ENCODE measurements around the gene CNBP.
"Not testable (repeated sequence)": the region's sequence is repeated elsewhere in the genome, so short reads cannot be mapped to it uniquely, and the experiment has no call there.

Gene CNBP

DNA sequence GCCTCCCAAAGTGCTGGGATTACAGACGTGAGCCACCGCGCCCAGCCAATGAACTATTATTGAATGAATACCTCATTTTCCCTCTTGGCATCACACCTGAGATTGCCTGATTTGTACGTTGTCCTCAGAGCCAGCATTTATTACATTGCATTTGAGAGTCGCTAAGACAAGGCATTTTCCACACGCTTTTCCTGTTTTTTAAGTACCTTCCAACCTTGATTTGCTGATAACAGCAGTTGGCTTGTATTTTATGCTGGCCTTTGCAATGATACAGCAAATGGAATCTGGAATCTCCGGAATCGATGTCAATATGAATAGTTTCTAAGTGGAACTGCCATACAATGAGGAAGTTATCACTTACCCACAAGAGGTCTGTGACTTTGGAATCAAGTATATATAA is 15.7 kb upstream of the CNBP start:
- DNase-seq (ENCODE audit: low read depth), result no peak
- H3K4me3 ChIP-seq (replicated peaks; ENCODE audit: low read depth, low read length), result no peak overlapping the region
- TF ChIP-seq, protein P1, sequence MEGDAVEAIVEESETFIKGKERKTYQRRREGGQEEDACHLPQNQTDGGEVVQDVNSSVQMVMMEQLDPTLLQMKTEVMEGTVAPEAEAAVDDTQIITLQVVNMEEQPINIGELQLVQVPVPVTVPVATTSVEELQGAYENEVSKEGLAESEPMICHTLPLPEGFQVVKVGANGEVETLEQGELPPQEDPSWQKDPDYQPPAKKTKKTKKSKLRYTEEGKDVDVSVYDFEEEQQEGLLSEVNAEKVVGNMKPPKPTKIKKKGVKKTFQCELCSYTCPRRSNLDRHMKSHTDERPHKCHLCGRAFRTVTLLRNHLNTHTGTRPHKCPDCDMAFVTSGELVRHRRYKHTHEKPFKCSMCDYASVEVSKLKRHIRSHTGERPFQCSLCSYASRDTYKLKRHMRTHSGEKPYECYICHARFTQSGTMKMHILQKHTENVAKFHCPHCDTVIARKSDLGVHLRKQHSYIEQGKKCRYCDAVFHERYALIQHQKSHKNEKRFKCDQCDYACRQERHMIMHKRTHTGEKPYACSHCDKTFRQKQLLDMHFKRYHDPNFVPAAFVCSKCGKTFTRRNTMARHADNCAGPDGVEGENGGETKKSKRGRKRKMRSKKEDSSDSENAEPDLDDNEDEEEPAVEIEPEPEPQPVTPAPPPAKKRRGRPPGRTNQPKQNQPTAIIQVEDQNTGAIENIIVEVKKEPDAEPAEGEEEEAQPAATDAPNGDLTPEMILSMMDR (IDR thresholded peaks at IDR 0.05; ENCODE audit: low read length, missing control alignments), result no peak

DNA sequence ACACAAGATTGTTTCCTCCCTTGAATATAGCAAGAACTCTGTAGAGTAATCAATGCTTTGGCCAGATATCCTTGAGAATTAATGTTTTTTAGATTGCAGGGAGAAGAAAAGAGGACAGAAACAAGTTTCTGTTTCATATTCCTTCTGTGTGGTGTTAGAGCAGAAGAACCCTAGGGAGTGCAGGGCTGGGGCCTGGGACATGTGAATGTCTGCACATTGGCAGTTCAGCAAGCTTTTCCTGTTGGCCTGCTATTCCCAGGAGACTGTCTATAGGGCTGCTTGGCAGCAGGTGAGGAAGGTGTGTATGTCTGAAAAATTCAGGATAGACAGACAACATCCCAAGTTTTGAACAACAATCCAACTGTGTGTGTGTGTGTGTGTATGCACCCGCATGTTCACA is 13.6 kb upstream of the CNBP start:
- TF ChIP-seq, protein P1 (IDR thresholded peaks at IDR 0.05; ENCODE audit: low read length, missing control alignments), result no peak
- no peak overlapping the region for H3K4me3 ChIP-seq (replicated peaks; ENCODE audit: low read depth, low read length)
- DNase-seq (ENCODE audit: low read depth), result no peak

- H3K4me3 ChIP-seq (replicated peaks; ENCODE audit: low read depth, low read length), result no peak overlapping the region
Observed at GRCh38 chr3:129196601-129197000, 12.9 kb upstream of the CNBP start.

DNA sequence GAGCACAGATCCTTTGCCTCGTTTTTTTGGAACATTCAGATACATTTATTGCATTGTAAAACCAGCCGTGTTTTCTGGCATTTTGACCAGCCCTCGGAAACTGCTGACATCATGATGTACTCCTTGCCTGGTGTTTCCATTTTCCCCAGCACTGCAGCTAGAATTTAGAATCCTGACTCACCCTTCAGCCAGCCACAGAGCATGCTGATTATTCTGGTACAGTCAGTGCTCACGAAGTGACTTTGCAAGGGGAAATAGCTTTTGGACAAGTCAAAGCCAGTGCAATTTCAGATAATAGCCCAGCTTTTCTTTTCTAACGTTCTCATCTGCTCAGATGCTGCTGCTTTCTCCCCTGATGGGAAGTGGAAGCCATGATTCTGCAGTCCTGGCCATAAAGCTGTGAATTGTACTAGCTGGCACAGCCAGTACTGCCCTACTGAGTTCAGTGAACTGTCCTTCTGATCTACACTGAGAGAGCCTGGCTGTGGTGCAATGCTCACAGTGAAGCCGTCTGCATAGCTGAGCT is 12.1 kb upstream of the CNBP start:
- peak; percentile 95 for DNase-seq (ENCODE audit: low read depth)
- TF ChIP-seq, protein P1 (IDR thresholded peaks at IDR 0.05; ENCODE audit: low read length, missing control alignments), result no peak
- H3K4me3 ChIP-seq (replicated peaks; ENCODE audit: low read depth, low read length), result peak overlapping the region; percentile 32

More at GRCh38 chr3:129196601-129197000, 12.9 kb upstream of the CNBP start:
- DNase-seq (ENCODE audit: low read depth), result no peak
- TF ChIP-seq, protein P1 (IDR thresholded peaks at IDR 0.05; ENCODE audit: low read length, missing control alignments), result no peak

DNA sequence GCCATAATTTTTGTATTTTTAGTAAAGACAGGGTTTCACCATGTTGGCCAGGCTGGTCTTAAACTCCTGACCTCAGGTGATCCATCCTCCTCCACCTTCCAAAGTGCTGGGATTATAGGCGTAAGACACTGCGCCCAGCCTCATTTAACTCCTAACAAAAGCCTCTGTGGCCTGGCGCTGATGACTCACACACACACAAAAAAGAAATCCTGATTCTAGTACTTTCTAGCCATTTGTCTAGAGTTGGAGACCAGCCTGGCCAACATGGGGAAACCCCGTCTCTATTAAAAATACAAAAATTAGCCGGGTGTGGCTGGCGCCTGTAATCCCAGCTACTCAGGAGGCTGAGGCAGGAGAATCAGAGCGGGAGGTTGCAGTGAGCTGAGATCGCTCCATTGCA is 6.1 kb upstream of the CNBP start:
- not testable (repeated sequence) for DNase-seq (ENCODE audit: low read depth); H3K4me3 ChIP-seq (replicated peaks; ENCODE audit: low read depth, low read length)

- DNase-seq (ENCODE audit: low read depth), result no peak
- H3K4me3 ChIP-seq (replicated peaks; ENCODE audit: low read depth, low read length), result no peak overlapping the region
- TF ChIP-seq, protein P1 (IDR thresholded peaks at IDR 0.05; ENCODE audit: low read length, missing control alignments), result no peak
Observed at GRCh38 chr3:129187857-129188256, 4.2 kb upstream of the CNBP start.

DNA sequence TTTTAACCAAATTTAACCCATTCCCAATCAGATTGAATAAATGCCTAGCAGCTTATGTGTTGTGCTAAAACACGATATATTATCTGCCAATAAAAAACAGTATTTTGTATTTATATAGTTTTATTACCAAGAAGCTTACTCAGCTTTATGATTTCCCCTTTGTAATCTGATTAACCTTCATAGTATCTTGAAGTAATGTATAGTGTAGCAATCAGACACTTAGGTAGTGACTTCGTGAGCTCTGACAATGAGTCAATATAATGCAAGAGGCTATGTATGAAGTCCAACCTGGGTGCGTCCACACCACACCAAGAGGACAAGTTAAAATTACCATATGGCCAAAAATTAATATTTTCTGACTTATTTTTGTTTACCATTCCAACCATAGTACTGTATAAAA is 2.1 kb upstream of the CNBP start:
- DNase-seq (ENCODE audit: low read depth), result no peak
- H3K4me3 ChIP-seq (replicated peaks; ENCODE audit: low read depth, low read length), result no peak overlapping the region
- TF ChIP-seq, protein P1 (IDR thresholded peaks at IDR 0.05; ENCODE audit: low read length, missing control alignments), result no peak

DNA sequence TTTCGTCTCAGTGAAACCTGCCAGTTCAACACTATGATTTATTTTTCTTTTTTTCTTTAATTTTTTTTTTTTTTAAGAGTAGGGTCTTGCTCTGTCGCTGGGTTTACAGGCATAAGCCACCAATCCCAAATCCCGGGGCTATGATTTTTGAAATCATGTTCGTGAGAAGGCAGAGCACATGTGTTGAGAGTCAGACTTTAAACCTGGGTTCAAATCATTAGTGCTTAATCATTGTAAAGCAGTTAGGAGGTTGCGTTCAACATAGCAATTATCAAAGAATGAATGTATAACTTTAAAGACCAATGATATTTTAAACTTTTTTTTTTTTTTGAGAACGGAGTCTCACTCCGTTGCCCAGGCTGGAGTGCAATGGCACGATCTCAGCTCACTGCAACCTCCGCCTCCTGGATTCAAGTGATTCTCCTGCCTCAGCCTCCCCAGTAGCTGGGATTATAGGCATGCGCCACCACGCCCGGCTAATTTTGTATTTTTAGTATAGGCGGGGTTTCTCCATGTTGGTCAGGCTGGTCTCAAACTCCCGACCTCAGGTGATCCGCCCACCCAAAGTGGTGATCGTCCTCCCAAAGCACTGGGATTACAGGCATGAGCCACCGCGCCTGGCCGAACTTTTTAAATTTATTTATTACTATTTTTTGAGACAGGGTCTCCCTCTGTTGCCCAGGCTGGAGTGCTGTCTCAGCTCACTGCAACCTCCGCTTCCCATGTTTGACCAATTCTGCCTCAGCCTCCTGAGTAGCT is 1.3 kb upstream of the CNBP start:
- DNase-seq (ENCODE audit: low read depth), result not testable (repeated sequence)
- H3K4me3 ChIP-seq (replicated peaks; ENCODE audit: low read depth, low read length), result peak overlapping the region; percentile 99

All from fibroblast of pulmonary artery (primary cell).